HG03025 (cell line): ENCODE results near the gene SLC2A1.

ENCODE experiments used
- ATAC-seq: cut with Tn5 transposase; IDR thresholded peaks from one replicate; pipeline ENCODE4 v1.9.1; 2021; ENCODE audit warnings: mild to moderate bottlenecking, moderate library complexity; ENCODE audit not compliant: unreplicated experiment, low FRiP score

The SLC2A1 gene

DNA sequence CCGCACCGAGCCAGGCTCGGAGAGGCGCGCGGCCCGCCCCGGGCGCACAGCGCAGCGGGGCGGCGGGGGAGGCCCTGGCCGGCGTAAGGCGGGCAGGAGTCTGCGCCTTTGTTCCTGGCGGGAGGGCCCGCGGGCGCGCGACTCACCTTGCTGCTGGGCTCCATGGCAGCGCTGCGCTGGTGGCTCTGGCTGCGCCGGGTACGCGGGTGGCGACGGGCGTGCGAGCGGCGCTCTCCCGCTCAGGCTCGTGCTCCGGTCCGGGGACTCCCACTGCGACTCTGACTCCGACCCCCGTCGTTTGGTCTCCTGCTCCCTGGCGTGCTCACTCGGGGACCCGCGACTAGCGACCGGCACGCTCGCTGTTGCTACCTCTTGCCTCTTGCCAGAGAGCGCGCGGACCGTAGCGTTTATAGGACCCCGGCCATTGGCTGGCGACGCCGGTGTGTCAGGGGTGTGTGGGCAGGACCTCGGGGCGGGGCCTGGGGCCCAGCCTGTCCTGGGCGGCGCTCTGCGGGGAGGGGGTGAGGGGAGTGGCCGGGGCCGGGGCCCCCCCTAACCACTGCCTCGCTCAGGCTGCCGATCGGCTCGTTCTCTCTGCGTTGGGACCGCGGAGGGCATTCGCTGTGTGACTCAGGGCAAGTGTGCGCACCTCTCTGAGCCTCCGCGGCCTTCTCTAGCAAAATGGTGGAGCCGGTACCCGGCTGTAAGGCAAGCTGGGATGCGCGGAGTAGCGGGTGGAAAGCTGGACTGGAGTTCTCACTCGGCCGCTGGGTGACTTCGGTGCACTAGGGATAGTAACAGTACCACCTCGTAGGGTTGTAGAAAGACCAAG lies at the start of gene SLC2A1:
SLC2A1 (minus strand) TSS at position 381 of the 832 bp plus-strand sequence; CDS start at position 164, 217 bp downstream.
- ATAC-seq, result peak; percentile 71

DNA sequence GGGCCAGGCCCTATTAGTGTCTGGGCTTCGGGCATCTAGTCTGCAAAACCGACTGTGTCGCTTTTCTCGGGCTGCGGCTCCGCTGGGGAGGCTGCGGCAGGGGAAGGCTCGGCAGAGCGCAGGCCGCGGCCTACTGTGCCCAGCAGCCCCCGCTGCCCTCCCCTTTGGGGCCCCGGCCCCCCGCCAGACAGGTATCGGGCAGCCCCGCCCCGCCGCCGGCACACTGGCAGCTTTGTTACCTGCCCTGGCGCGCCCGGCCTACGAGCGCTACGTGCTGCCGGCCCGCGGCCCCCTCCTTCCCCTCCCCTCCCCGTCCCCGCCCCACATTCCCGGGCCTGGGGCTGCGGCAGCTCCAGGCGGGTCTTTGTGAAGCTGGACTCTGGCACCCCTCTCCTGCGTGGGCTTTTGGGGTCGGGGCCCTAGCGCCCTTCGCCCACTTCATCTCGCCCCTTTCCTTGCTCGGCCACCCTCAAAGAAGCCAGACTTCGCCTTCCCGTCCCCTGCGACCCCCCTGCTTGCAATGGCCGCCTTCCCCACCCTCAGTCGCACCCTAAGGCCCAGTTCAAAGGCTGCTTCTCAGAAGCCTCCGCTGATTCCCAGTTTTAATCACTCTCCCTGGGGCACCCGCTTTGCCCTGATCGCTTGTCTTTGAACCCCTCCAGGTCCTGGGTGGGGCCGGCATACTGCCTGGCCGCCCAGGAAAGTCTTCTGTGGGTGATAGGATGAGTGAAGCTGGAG lies 48.9 kb upstream of the SLC2A1 start:
- ATAC-seq, result no peak

GRCh38 chr1:43005460-43006361 lies 47.0 kb upstream of the SLC2A1 start:
- ATAC-seq, result no peak

DNA sequence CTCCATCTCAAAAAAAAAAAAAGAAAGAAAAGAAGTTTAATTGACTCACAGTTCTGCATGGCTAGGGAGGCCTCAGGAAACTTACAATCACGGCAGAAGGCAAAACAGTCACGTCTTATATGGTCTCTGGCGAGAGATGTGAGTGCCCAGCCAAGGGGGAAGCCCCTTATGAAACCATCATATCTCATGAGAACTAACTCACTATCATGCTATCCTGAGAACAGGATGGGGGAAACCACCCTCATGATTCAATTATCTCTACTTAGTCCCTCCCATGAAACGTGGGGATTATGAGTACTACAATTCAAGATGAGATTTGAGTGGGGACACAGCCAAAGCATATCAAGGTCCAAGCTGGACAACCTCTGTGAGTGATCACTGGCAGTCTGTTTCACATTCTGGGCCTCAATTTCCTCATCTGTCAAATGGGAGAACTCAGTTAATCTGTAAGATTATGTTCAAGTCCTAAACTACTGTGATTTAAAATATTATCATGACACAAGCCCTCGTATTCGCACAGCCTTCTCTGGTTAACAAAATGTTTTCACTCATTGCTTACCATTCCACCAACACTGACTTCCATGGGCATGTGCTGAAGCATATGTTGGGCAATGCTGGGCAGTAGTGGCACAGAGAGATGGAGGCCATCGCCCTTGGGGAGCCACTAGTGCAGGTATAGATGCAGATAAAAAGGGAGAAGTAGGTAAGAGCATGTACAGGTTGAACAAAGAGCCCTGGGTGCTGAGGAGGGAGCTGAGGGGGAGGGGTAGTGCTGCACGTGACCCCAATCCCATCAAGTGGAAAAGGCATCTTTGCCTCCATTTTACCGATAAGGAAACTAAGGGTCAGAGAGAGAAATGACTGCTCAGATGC lies 46.2 kb upstream of the SLC2A1 start:
- ATAC-seq, result no peak

GRCh38 chr1:43002766-43003165 lies 44.1 kb upstream of the SLC2A1 start:
- ATAC-seq, result no peak

DNA sequence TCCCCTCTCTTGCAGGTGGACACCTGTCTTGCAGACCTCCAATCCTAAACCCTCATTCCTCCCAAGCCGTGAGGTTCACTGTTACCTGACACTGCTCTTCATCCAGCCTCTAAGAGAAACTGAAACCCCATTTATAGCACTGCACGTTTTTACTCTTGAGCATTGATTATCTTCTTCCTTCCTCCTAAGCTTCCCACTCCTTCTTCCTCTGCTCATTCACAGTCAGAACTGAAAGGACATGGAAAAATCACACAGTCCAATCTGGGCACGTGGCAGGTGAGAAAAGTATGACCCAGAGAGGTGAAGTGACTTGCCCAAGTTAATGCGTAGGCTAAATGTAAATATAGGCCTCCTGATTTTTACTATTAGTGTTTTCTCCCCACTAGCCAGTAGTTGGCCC lies 43.4 kb upstream of the SLC2A1 start:
- ATAC-seq, result no peak

- no peak for ATAC-seq
Measured at GRCh38 chr1:43001434-43001833, 42.8 kb upstream of the SLC2A1 start.

- no peak for ATAC-seq
Measured at GRCh38 chr1:43000271-43000670, 41.6 kb upstream of the SLC2A1 start.

DNA sequence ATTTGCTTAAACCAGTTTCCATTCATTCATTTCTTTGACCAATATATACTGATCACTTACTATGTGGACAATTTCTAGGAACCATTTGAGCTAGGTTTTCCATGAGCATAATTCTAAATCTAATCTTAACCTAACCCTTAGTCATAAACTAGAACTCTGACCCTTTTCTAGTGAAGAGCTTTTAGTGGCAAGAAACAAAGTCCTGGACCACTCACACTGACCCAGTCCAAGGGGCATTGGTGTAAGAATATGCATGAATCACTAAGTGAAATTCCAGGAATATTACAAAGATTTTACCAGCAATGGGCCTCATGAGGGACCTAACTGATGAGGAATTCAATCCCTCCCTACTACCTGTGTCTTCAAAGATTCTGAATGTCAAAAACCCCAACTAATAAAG lies 40.6 kb upstream of the SLC2A1 start:
- ATAC-seq, result no peak

DNA sequence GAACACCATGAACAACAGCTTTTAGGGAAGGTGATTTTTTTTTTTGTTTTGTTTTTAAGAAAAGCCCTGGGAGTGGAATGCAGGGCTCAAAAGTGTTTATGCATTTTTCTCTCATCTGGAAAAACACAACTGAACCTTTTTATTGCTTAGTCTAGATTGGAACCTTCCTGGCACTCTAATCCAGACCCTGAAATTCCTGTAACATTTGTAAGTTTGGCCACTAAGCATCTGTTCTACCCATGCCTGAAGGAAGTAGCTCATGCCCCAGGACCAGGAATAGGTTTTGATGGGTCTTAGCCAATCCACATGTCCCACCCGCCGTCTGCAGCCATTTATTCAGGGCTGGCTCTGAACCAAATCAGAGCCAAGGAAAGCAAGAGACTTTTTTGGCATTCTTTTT lies 39.7 kb upstream of the SLC2A1 start:
- no peak for ATAC-seq

GRCh38 chr1:42996384-42996970 lies 37.8 kb upstream of the SLC2A1 start:
- no peak for ATAC-seq

DNA sequence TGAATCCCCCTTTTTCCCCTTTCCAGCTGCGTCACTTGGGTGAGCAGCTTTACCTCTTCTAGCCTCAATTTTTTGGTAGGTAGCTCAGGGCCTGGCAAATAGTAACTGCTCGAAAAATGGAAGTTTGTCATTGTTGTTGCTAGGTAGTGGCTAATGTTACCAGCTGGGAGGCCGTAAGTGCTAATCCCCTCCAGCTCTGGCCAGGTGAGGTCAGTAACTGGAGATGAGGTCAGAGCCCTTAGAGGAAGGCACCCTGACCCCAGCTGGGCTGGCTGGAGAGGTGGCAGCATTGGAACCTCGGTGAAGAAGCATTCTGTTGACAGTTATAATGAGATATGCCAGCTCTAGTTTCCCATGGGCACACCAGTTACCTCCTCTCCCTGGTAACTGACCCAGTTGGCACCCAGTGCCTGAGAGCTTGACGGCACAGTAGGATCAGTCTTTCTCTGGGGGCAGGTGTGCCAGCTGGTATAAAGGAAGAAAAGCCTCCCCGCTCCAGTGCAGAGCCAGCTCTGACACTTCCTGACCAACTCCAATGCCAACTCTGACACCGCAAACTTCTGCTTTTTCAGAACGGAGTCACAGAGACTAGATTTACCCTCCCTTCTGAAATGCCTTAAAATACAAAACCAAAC lies 35.0 kb upstream of the SLC2A1 start:
- ATAC-seq, result no peak

GRCh38 chr1:42992054-42992571 lies 33.4 kb upstream of the SLC2A1 start:
- ATAC-seq, result no peak

GRCh38 chr1:42990757-42991346 lies 32.2 kb upstream of the SLC2A1 start:
- ATAC-seq, result no peak

DNA sequence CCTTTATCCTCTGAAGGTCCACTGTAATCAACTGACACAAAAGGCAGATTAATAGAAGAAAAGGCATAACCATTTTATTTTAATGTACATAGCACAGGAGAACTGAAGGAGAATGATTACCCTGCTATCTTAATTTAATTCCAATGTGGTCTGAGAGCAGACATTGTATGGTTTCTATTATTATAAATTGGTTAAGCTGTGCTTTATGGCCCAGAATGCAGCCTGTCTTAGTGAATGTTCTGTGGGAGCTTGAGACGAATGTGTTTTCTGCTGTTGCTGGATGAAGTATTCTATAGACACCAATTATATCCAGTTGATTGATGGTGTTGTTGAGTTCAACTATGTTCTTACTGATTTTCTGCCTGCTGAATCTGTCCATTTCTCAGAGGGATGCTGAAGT lies 25.0 kb upstream of the SLC2A1 start:
- no peak for ATAC-seq

DNA sequence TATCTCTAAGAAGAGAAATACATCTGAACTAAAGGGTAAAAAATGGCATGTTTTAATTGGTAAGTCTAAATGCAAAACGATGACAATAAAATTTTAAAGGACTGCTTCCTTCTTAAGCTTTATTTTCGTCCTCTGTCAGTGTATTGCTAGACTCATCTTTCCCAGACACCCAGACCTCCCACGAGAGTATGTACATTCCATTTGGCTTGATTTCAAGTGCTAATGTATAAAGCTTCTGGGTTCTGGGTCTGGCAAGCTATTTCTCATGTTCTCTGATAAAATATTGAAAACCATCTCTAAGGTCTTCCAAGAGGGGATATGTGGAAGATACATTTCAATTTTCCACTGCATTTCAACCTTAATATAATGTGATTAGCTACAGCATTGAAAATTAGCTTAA lies 24.6 kb upstream of the SLC2A1 start:
- no peak for ATAC-seq

GRCh38 chr1:42982641-42983040 lies 24.0 kb upstream of the SLC2A1 start:
- ATAC-seq, result no peak

DNA sequence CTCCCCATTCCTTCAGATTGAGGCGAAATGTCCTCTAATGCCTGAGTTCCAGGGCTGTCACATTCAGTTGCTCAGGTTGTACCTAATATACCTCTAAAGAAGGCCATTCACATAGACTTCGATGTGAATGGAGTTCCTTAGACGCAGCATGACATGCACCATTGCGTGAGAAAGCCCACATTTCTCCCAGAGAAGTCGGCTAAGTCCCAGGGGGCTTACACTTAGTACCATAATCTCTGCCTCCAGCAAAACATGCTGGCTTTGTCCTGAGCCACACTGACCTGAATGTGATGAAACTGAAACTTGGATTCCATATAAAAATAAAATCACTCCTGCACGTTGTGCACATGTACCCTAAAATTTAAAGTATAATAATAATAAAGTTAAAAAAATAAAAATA lies 23.2 kb upstream of the SLC2A1 start:
- ATAC-seq, result no peak
